GM18499 (cell line): ENCODE measurements around the gene SPTBN1.

Experiments
- ATAC-seq: cut with Tn5 transposase; IDR thresholded peaks from one replicate; pipeline ENCODE4 v1.9.1; 2021; ENCODE audit warnings: moderate number of reproducible peaks; ENCODE audit not compliant: insufficient read depth, unreplicated experiment

SPTBN1 gene

GRCh38 chr2:54432251-54433015 is 23.7 kb upstream of the SPTBN1 start:
- ATAC-seq, result no peak

- ATAC-seq, result no peak
These were observed 21.9 kb upstream of the SPTBN1 start for GRCh38 chr2:54434229-54434628.

- ATAC-seq, result no peak
These were observed 21.4 kb upstream of the SPTBN1 start for GRCh38 chr2:54434711-54435110.

- ATAC-seq, result no peak
These were observed 20.6 kb upstream of the SPTBN1 start for GRCh38 chr2:54435325-54436226.

- ATAC-seq, result no peak
These were observed 18.5 kb upstream of the SPTBN1 start for GRCh38 chr2:54437588-54437987.

- ATAC-seq, result no peak
These were observed 17.9 kb upstream of the SPTBN1 start for GRCh38 chr2:54438271-54438670.

- no peak for ATAC-seq
These were observed 16.5 kb upstream of the SPTBN1 start for GRCh38 chr2:54439582-54439981.

GRCh38 chr2:54440050-54440449 is 16.1 kb upstream of the SPTBN1 start:
- no peak for ATAC-seq

- ATAC-seq, result no peak
These were observed 11.6 kb upstream of the SPTBN1 start for GRCh38 chr2:54444503-54444902.

GRCh38 chr2:54446122-54446521 is 10.0 kb upstream of the SPTBN1 start:
- no peak for ATAC-seq

- no peak for ATAC-seq
These were observed 9.5 kb upstream of the SPTBN1 start for GRCh38 chr2:54446625-54447024.

- no peak for ATAC-seq
These were observed 1.5 kb upstream of the SPTBN1 start for GRCh38 chr2:54454548-54455130.

GRCh38 chr2:54455131-54455562 is 980 bp upstream of the SPTBN1 start:
- ATAC-seq, result no peak

- ATAC-seq, result no peak
These were observed 160 bp downstream of the SPTBN1 start for GRCh38 chr2:54456362-54456611.

GRCh38 chr2:54456612-54457322 is 640 bp downstream of the SPTBN1 start:
- no peak for ATAC-seq

GRCh38 chr2:54457323-54458023 is 1.3 kb downstream of the SPTBN1 start:
- ATAC-seq, result no peak

- ATAC-seq, result no peak
These were observed 2.9 kb downstream of the SPTBN1 start for GRCh38 chr2:54459037-54459441.

- ATAC-seq, result no peak
These were observed 5.1 kb downstream of the SPTBN1 start for GRCh38 chr2:54461261-54461660.

GRCh38 chr2:54464341-54464740 is 8.2 kb downstream of the SPTBN1 start:
- ATAC-seq, result no peak

GRCh38 chr2:54465143-54465542 is 9.0 kb downstream of the SPTBN1 start:
- no peak for ATAC-seq
